ENCODE data around the gene MSMB. TPM values are rescaled to one million over a fixed set of nuclear protein-coding genes. Genes with fewer than 3 reads are reported as not detected.
A peak's percentile ranks its signal among the peaks of the same experiment; 100 is the strongest.

MSMB gene
- total and polyA plus RNA-seq, 9 of the 15 experiments (the other 6 are each of a cell fraction or from before 2014, with no cell fraction given), result 0.21 to 0.60 TPM; not detected in 7

- TF ChIP-seq CBX1 (IDR thresholded peaks at IDR 0.05; ENCODE audit: low read depth), result no peak
- no peak for TF ChIP-seq PHF21A (IDR thresholded peaks at IDR 0.05; ENCODE audit: borderline replicate concordance, low read depth)
Measured at GRCh38 chr10:46042527-46042926, 3.5 kb downstream of the MSMB start (continued).

- Histone ChIP-seq H4K20me1 (replicated peaks; ENCODE audit: control insufficient read depth, insufficient read depth, low read length) (no peaks in the 10 kb centered on the region), H3K4me2 (ENCODE audit: insufficient read depth, low read length) (no peak overlapping the region), H3K4me1 (replicated peaks in 1 of 2; ENCODE audit: control insufficient read depth in 2 of 2, insufficient read depth in 2 of 2, low read length in 2 of 2) (peaks cover 0 to 4% of the 10 kb centered on the region in 2 experiments; a peak in 3 of 5 replicates), H3K9ac (ENCODE audit: insufficient read depth in 1 of 2, low read depth in 2 of 2, low read length in 2 of 2) (no peak overlapping the region), H3K9me3 (replicated peaks; ENCODE audit: control insufficient read depth, insufficient read depth, low read depth, low read length) (no peaks in the 10 kb centered on the region), H3K27me3 (ENCODE audit: control insufficient read depth in 2 of 2, insufficient read depth in 2 of 2, low read length in 2 of 2) (no peaks in the 10 kb centered on the region), H3K27ac (ENCODE audit: extremely low read depth, low read depth, low read length) (no peak overlapping the region), H3K4me3 (no peak overlapping the region), H3K9me1 (ENCODE audit: control insufficient read depth, insufficient read depth, low read length) (no peaks in the 10 kb centered on the region), H3K79me2 (ENCODE audit: control insufficient read depth, insufficient read depth, low read length) (no peaks in the 10 kb centered on the region), H3K36me3 (ENCODE audit: control insufficient read depth, insufficient read depth, low read length) (no peaks in the 10 kb centered on the region), H2AFZ (ENCODE audit: low read depth, low read length) (peak overlapping the region; percentile 21; the same call in 1 of the 2 replicates)
- FAIRE-seq (no peak), ATAC-seq (no peak), DNase-seq (ENCODE audit: extremely low read depth in 1 of 4, low spot score in 3 of 4) (no peak)
- intact Hi-C loops (cut with micrococcal nuclease), result no loop called here
- 35% methylated on average over 3 of the region's 3 CpGs for WGBS (ENCODE audit: insufficient coverage, low coverage, missing lambda C conversion rate)
- TF ChIP-seq FOXO4 (CRISPR knock-in tag; IDR thresholded peaks at IDR 0.05) (no peak), PYGO2 (tag; IDR thresholded peaks at IDR 0.05) (no peak), HMGXB4 (CRISPR knock-in tag; IDR thresholded peaks at IDR 0.05) (no peak), SREBF1 (IDR thresholded peaks at IDR 0.05; ENCODE audit: borderline replicate concordance, low read depth, low read length) (no peak), ZKSCAN1 (IDR thresholded peaks at IDR 0.05; ENCODE audit: low read depth, low read length) (no peak)
- no TSS peak for BruUV-seq (replicated peaks)
- CTCF ChIA-PET (ENCODE audit: low intra/inter-chr PET ratio), result no interaction called here
- POLR2A ChIA-PET, result interaction anchor here (1.0 to 2.2 kb wide), 4 partner anchors 8 to 22 kb away, joined by 3 to 7 read pairs (median 6); partner anchors contain the start of gene NCOA4
- in situ Hi-C loops (cut with MboI), result no loop called here
Measured at GRCh38 chr10:46040004-46040403, 6.1 kb downstream of the MSMB start.
